Ishikawa (cell line): ENCODE results near the gene NIPSNAP3A.

Experiments
- CEBPB ChIP-seq: IDR thresholded peaks from 2 replicates; pipeline ENCODE4 v1.6.1; 2012
- CREB1 ChIP-seq: IDR thresholded peaks from 2 replicates; pipeline ENCODE4 v1.6.1; 2012; ENCODE audit warnings: low read depth
- EGR1 ChIP-seq: IDR thresholded peaks from 2 replicates; pipeline ENCODE4 v1.6.1; 2012
- EP300 ChIP-seq: IDR thresholded peaks from 2 replicates; pipeline ENCODE4 v1.6.1; 2012; ENCODE audit warnings: borderline replicate concordance
- FOXM1 ChIP-seq: IDR thresholded peaks from 2 replicates; pipeline ENCODE4 v1.6.1; 2012; ENCODE audit warnings: low read depth, borderline replicate concordance
- NFIC ChIP-seq: IDR thresholded peaks from 2 replicates; pipeline ENCODE4 v1.6.1; 2012
- RAD21 ChIP-seq: IDR thresholded peaks from 2 replicates; pipeline ENCODE4 v1.6.1; 2012; ENCODE audit warnings: low read depth
- REST ChIP-seq: IDR thresholded peaks from 2 replicates; pipeline ENCODE4 v1.6.1; 2012; ENCODE audit warnings: low read depth, mild to moderate bottlenecking
- TAF1 ChIP-seq: IDR thresholded peaks from 2 replicates; pipeline ENCODE4 v1.6.1; 2012; ENCODE audit warnings: low read depth, mild to moderate bottlenecking
- TCF12 ChIP-seq: IDR thresholded peaks from 2 replicates; pipeline ENCODE4 v1.6.1; 2012; ENCODE audit warnings: low read depth
- TEAD4 ChIP-seq: IDR thresholded peaks from 2 replicates; pipeline ENCODE4 v1.6.1; 2012
- YY1 ChIP-seq: IDR thresholded peaks from 2 replicates; pipeline ENCODE4 v1.6.1; 2012; ENCODE audit warnings: low read depth
- ZBTB7A ChIP-seq: IDR thresholded peaks from 2 replicates; pipeline ENCODE4 v1.6.1; 2012; ENCODE audit warnings: low read depth
- TF ChIP-seq, protein P1 (sequence below): IDR thresholded peaks from 2 replicates; pipeline ENCODE4 v1.6.1; 2012
- TF ChIP-seq, protein P2 (sequence below): IDR thresholded peaks from 2 replicates; pipeline ENCODE4 v1.6.1; 2012

Gene NIPSNAP3A

GRCh38 chr9:104765138-104765537, 17.7 kb downstream of the NIPSNAP3A start:
- TF ChIP-seq FOXM1 (no peak), ZBTB7A (no peak), YY1 (no peak), REST (no peak), TAF1 (no peak), CREB1 (no peak)
- TF ChIP-seq, protein P1, sequence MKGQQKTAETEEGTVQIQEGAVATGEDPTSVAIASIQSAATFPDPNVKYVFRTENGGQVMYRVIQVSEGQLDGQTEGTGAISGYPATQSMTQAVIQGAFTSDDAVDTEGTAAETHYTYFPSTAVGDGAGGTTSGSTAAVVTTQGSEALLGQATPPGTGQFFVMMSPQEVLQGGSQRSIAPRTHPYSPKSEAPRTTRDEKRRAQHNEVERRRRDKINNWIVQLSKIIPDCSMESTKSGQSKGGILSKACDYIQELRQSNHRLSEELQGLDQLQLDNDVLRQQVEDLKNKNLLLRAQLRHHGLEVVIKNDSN: no peak

GRCh38 chr9:104766025-104766424, 18.5 kb downstream of the NIPSNAP3A start:
- no peak for TF ChIP-seq CREB1
- TF ChIP-seq, protein P2, sequence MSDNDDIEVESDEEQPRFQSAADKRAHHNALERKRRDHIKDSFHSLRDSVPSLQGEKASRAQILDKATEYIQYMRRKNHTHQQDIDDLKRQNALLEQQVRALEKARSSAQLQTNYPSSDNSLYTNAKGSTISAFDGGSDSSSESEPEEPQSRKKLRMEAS: no peak
- no peak for TF ChIP-seq ZBTB7A
- TF ChIP-seq CEBPB: no peak
- no peak for TF ChIP-seq REST
- TF ChIP-seq EP300: no peak
- TF ChIP-seq, protein P1: no peak
- TF ChIP-seq RAD21: no peak
- TF ChIP-seq EGR1: no peak
- TF ChIP-seq TAF1: no peak
- TF ChIP-seq TCF12: no peak
- no peak for TF ChIP-seq FOXM1

GRCh38 chr9:104767507-104767906, 20.0 kb downstream of the NIPSNAP3A start:
- TF ChIP-seq YY1: no peak
- TF ChIP-seq NFIC: no peak
- no peak for TF ChIP-seq FOXM1
- no peak for TF ChIP-seq EP300
- TF ChIP-seq CREB1: no peak
- no peak for TF ChIP-seq ZBTB7A
- no peak for TF ChIP-seq CEBPB
- TF ChIP-seq, protein P2: no peak
- TF ChIP-seq, protein P1: no peak
- TF ChIP-seq REST: no peak

GRCh38 chr9:104769655-104770054, 22.2 kb downstream of the NIPSNAP3A start:
- TF ChIP-seq TEAD4 (no peak), TAF1 (no peak), EGR1 (no peak), TCF12 (no peak), EP300 (no peak), RAD21 (no peak), NFIC (no peak), CREB1 (no peak), CEBPB (no peak), YY1 (no peak), FOXM1 (no peak), ZBTB7A (no peak)
- TF ChIP-seq, protein P1: no peak
- TF ChIP-seq, protein P2: no peak
